ENCODE data around the gene SLC16A7.

DNA sequence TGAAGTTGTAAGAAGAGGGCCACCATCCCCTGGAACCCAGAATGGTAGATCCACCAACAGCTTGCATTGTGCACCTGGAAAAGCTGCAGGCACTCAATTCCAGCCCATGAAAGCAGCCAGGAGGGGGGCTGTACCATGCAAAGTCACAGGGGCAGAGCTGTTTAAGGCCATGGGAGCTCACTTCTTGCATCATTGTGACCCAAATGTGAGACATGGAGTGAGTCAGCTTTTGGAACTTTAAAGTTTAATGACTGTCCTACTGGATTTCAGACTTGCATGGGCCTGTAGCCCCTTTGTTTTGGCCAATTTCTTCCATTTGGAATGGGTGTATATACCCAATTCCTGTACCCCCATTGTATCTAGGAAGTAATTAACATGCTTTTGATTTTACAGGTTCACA is 50.8 kb downstream of the SLC16A7 start:
- TF ChIP-seq EP300 (IDR thresholded peaks at IDR 0.05) (no peak), POLR2A (IDR thresholded peaks at IDR 0.05; ENCODE audit: low read depth) (no peak)
- TF ChIP-seq, protein P1, sequence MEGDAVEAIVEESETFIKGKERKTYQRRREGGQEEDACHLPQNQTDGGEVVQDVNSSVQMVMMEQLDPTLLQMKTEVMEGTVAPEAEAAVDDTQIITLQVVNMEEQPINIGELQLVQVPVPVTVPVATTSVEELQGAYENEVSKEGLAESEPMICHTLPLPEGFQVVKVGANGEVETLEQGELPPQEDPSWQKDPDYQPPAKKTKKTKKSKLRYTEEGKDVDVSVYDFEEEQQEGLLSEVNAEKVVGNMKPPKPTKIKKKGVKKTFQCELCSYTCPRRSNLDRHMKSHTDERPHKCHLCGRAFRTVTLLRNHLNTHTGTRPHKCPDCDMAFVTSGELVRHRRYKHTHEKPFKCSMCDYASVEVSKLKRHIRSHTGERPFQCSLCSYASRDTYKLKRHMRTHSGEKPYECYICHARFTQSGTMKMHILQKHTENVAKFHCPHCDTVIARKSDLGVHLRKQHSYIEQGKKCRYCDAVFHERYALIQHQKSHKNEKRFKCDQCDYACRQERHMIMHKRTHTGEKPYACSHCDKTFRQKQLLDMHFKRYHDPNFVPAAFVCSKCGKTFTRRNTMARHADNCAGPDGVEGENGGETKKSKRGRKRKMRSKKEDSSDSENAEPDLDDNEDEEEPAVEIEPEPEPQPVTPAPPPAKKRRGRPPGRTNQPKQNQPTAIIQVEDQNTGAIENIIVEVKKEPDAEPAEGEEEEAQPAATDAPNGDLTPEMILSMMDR (IDR thresholded peaks at IDR 0.05), result no peak
